CD1c-positive myeloid dendritic cell (primary cell): ENCODE results near the gene CRIP1.

Source experiments
- DNase-seq: peaks from one replicate; pipeline ENCODE4 v3.0.0-alpha.2; 2016; ENCODE audit errors: extremely low spot score

The CRIP1 gene

DNA sequence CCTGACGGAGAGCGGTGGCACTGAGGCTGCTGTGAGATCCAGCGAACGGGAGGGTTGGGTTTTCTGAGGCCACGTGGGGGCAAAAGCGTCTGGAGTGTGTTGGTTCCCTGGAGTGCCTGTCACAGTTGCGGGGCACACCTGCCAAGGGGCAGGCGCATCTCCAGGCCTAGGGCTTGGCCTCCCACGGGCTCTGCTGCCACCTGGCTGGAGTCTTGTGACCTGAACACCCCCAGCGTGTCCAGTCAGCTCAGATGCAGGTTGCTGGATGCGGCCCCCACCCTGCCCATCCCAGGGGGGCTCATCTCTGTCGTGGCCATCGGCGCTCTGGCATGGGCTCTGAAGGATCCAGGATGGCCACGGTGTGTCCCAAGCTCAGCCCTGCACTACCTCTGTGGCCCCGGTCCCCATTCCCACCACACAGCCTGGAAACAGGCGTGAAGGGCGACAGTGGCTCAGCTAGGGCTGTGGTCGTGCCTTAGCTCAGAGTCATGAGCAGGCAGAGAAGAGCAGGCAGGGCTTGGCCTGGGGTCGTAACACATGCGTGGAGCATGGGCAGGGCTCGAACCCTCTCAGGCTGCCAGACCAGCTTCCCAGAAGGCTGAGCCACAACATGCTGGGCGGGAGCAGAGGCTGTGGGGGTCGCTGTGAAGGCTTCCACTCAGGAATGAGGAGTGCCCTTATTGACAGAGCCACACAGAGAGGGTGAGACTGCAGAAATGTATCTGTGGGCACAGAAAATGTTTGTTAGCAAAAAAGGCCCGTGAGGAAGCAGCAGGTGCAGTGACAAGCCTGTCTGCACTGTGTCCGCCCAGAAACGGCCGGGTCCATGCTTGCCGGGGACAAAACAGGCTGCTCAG, 35.6 kb upstream of the CRIP1 start:
- DNase-seq, result no peak

DNA sequence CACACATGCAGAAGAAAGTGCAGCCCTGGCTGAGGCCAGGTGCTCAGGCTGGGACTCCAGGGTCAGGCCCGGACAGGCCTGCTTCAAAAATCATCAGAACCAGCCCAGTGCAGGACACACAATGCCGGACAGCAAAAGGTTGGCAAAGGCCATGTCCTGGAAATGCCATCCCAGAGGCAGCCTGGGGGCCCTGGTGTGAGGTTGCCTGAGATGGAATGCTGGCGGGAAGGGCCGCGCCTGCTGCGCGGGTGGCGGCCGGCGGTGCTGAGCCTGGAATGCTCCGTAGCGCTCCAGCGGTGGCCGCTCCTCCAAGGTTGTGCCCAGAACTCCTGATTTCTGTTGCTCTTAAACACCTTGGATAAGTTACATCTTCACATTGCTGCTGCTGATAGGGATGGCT, 33.7 kb upstream of the CRIP1 start:
- DNase-seq, result no peak

DNA sequence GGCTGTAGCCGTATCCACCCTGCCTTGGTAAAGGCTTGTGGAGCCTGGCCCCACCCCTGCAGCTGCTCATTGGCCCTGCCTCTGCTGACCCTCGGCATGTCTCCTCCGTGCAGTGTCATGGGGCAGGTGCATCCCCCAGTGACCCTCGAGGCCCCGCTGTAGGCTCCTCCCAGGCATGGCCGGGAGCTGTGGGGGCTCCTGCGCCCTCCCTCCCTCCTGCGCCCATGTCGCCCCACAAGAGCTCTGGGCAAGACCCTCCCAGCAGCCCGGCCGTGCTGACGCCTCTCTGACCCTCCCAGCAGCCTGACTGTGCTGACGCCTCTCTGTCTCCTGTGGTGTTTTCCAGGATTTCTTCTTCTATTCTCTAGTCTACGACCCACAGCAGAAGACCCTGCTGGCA, 32.8 kb upstream of the CRIP1 start:
- DNase-seq, result no peak

DNA sequence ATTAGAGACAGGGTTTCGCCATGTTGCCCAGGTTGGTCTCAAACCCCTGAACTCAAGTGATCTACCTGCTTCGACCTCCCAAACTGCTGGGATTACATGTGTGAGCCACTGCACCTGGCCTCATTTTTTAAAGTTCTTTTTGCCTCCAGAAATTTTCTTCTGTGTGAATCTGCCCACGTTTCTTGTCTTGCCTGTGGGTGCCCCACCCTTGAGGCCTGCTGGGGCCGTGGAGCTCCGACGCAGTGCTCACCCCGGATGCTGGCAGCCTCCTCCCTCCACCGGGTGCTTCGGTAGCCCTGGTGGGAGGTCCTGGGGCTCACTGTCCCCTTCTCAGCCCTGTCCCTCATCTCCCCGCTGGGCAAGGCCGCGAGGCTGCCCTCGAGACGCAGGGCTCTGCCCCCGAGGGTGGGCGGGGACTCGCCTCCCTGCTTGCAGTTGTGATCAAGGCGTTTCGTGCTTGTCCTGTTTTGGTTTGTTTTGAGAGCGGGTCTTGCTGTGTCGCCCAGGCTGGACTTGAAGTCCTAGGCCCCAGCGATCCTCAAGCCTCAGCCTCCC, 31.5 kb upstream of the CRIP1 start:
- no peak for DNase-seq

DNA sequence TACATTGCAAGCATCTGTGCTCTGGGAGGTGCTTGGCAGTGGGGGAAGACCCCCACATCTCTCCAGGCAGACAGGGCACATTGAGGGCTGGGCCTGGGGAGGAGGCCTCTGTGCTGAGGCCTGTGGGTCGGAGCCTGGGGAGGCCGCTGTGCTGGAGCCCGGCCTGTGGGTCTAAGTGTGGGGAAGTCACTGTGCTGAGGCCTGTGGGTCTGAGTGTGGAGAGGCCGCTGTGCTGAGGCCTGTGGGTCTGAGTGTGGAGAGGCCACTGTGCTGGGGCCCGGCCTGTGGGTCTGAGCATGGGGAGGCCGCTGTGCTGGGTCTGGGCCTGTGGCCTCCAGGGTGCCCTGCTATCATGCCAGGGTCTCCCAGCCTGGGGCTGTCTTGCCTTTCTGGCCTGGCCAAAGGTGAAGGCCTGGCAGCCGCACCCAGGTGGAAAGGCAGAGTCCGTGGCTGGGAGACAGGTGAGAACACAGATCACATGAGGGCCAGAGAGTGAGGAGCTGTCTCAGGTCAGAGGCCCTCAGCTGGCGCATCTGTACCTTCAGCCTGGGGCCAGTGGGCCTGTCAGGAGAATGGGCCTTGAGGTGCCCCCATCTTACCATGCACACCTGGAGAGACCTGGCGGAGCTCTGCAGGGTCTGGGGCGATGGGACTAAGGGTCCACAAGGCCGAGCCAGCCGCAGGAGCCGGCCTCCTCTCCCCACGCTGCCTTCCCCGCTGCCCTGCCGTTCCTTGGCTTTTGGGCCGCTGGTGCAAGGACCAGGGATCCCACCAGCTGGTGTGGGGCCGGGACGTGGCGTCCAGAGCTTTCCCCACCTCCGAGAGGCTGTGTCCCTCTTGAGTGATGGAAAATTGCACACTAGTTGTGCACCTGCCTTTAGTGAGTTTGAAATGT, 30.7 kb upstream of the CRIP1 start:
- DNase-seq, result no peak

DNA sequence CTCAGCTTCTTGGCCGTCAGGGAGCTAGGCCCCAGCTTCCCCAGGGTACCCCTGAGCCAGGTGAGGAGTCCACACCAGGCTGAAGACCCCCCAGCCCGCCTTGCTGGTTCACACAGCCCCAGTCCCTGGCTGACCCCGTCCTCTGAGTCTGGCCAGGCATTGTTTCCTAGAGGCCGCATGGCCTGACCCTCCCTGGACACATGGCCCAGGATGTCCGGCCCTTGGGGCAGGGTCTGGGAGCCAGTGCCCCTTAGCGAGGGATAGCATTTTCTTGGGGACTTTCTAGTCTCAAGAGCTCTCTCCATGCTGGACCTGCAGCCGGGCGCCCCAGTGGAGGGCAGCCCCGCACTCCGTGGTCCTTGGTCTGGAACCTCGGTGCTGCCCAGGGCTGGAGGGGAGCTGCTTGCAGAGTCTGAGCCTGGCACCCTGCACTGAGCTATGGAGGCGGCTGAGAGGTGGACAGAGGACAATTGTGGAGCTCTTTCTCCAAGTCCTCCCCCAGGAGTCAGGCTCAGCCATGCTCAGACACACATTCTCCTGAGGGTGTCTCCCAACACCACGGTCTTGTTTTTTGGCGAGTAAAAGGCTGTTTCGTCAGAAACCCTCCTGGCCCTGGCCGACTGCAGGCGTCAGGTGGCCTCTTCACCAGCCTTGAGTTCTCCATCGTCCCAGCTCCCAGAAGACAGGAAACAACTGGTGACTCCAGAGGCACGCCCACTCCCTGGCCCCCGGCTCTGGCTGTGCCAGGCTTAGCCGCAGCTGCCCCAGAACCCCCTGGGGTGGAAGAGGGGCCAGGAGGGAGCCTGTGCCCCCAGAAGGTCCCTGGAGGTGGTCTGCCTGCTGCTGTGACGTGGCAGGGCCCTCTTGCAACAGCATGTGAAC, 29.7 kb upstream of the CRIP1 start:
- DNase-seq, result no peak

DNA sequence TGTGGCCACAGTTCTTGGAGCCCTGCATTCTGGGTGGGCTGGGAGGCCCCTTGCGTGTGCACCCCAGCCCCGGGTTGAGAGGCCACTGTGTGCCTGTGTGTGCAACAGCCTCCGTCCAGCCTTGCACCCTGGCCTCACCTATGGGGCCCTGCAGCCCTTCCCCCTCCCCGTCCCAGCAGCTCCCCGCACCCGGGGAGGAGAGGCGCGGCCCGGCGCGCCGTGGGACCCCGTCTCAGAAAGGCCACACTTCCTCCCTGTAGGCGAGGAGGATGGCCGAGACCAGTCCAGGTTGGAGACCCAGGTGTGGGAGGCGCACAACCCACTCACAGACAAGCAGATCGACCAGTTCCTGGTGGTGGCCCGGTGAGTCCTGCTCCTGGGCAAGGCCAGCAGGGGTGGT, 28.7 kb upstream of the CRIP1 start:
- no peak for DNase-seq

DNA sequence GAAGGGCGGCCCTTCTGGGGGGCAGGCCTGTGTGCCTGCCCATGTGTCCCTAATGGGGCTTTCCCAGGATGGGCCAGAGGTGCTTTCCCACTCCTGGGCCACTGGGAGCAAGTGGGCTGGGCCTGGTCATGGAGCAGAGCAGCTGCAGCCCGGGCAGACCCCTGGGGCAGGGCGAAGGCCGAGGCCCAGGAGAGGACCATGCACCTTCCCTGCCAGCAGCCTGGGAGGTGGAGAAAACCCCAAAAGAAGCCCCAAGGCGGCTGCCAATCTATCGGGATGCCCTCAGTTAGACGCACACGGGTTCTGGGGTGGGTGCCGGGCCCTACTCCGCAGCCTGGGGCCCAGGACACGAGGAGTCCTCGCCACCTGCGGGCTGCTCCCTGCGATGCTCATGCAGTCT, 28.1 kb upstream of the CRIP1 start:
- DNase-seq, result no peak

DNA sequence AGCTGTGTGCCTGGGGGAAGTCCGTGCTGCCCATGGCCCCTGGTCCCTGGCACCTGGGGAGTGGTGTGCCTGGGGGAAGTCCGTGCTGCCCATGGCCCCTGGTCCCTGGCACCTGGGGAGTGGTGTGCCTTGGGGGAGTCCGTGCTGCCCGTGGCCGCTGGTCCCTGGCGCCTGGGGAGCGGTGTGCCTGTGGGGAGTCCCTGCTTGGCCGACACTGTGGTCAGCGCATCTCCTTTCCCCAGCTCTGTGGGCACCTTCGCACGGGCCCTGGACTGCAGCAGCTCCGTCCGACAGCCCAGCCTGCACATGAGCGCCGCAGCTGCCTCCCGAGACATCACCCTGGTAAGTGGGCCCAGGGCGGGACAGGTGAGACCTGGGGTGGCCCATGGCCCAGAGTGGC, 26.6 kb upstream of the CRIP1 start:
- no peak for DNase-seq

DNA sequence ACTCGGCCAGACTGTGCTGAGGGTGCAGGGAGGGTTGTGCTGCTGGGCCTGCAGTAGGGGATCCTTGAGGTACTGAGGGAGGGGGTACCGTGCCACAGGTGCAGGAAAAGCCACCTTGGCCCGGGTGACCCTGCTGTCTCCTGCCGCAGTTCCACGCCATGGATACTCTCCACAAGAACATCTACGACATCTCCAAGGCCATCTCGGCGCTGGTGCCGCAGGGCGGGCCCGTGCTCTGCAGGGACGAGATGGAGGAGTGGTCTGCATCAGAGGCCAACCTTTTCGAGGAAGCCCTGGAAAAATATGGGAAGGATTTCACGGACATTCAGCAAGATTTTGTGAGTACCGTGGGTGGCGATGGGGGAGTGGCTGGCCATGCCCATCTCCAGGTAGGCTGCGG, 26.1 kb upstream of the CRIP1 start:
- DNase-seq, result no peak

DNA sequence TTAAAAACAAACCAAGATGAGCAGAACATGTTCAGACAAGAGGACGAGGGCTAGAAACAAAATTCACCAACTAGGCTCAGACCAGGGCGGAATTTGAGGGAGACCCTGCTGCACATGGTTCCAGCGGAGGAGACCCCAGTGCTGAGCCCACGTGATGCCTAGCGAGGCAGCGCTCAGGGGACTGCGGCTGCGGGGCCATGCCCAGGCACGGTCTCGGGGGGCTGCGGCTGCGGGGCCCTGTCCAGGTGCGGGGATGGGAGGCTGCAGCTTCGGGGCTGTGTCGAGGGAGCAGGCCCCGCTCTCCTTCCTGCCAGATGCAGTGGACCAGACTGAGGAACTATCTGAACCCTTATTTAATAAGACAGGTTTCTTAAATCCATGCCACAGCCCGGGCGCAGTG, 24.8 kb upstream of the CRIP1 start:
- DNase-seq, result no peak

DNA sequence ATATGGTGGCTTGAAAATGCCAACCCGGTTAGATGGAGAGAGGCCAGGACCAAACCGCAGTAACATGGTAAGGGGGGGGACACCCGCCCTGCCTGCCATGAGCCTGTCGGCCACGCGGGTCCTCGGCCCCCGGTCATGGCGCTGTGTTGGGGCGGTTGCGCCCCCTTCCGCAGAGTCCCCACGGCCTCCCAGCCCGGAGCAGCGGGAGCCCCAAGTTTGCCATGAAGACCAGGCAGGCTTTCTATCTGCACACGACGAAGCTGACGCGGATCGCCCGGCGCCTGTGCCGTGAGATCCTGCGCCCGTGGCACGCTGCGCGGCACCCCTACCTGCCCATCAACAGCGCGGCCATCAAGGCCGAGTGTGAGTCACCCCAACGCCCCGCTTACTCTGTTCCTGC, 22.2 kb upstream of the CRIP1 start:
- DNase-seq, result no peak

DNA sequence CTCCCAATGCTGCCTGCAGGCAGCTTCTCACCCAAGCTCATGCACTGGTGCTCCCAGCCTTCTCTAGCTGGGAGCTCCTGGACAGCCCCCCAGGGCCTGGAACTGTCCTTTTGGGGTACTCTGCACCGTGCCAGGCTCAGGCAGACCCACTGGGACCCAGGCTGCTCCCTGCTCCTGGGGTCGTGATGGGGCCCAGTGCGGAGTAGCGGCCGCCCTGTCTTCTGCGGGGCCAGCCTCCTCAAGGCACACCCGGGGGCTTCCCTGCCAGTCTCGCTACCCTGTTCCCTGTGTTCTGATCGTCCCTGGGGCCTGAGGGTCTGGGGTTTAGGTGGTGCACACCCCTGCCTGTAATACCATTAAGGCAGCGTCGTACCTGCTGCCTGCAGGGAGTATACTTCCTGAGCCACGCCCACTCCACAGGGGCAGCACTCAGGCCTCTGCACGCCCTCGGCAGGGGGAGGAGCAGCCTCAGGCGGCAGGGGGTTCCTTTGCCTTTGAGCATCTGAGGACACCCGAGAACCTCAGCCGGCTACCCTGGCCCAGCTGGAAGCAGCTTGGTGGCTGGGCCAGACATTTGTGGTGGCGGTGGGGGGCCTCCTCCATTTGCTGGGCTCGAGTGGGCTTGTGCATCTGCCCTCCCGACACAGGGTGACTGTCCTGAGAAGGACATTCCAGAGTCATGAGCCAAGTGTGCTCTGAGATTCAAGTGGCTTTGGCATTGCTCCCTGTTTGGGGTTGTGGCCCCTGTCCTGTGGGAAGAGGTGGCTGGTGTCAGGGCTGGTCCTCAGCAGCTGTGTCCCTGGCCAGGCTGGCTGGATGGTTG, 21.3 kb upstream of the CRIP1 start:
- no peak for DNase-seq

DNA sequence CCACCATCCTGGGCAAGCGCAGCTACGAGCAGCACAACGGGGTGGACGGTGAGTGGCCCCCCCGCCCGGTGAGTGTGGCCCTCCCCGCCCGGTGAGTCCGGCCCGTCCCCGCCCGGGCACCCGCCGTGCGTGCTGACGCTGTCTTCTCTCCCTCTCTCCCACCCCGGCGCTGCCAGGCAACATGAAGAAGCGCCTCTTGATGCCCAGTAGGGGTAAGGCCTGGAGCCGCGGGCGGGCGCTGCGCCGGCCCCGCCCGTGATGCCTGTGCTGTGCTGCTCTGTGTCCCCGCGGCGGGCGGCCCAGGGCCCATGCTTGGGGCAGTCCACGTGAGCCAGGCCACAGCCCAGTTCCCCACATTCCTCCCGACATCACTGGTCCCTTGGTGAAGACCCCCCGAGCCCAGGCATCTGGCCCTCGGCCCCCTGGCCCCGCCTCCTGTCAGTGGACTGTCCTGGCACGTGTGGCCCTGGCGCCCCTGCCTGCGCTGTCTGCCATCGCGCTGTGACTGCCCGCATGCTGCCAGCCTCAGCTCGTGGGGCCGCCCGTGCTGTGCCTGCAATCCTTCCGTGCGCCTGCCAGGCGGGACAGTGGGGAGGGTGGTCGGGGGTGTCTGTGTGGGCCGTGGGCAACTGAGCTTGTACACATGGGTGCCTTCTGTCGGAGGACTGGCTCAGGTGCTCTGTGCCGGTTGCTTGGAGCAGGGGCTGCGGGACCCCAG, 20.0 kb upstream of the CRIP1 start:
- DNase-seq, result no peak

DNA sequence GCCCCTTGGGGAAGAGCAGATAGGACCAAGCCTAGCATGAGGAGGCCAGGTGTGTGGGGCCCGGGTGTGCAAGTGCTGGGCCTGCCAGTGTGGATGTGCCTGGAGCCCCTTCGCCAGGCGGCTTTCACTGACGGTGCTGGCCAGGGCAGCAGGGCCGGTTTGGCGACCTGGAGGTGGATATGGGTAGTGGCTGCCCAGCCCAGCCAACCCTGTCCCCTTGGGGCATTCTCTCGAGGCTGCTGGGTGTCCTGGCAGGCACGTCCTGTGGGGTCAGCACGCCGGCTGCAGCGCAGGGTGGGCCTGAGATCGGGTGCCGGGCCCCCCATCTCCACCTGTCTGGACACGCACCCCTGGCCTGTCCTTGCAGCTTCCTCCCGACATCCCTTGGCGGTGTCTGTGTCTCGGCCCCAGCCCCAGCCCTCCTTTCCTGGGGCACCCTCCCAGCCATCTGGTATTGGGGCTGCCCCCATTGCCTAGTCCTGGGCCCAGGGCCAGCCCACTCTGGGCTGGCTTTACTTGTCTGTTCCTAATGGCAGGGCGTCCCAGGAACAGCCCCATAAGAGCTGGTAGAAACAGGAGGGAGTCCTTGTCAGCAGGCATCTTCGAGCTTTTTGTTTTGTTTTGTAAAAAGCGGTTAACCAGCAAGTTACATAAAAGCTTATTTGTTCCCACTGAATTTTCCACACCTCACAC, 19.3 kb upstream of the CRIP1 start:
- DNase-seq, result no peak

DNA sequence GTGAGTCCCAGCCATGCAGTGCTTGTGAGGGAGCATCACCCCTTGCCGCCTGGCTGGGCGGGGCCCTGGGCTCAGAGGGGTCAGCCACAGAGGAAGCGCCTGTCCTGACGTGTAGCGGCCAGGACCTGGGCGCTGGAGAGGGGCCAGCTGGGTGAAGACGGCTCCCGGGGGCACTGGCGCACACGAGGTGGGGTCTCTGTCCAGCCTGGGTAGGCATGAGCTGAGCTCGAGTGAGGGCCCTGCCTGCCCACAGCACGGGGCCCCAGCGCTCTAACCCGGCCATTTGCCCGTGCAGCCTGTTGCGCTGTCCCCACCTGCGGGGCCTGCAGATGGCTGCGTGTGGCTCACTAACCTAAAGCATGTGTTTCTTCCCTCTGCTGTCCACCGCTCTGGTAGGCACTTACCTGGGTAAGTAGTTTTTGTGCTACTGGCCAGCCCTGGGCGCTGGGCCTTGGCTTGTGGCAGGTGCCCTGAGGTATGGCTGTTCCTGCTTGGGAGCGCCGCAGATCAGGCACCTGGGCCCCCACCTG, 18.7 kb upstream of the CRIP1 start:
- DNase-seq, result no peak

DNA sequence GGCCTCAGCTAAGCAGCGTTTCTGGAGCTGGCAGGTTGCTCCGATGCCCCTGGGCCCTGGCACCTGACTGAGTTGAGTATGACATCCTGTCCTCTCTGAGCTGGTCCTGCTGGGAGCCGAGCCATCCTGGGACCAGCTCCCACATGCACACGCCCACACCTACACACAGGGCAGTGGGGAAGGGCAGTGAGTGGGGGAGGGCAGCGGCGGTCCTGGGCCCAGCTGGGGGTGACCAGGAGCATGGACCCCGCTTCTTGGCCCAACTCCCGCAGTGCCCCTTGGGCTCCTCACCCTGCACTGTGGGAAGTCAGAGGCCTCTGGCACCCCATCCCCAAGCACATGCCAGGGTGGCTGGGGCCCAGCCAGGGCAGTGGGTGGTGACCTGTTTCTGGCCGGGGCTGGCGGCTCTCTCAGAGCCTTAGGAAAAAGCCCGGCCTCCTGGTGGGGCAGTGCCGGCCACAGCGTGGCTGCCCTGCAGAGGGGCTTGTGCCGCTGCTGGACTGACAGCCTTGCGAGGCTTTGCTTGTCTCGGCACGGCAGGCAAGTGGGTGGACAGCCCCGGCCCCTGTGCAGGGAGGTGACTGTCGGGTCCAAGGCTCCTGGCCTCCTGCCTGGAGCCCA, 18.0 kb upstream of the CRIP1 start:
- DNase-seq, result no peak

DNA sequence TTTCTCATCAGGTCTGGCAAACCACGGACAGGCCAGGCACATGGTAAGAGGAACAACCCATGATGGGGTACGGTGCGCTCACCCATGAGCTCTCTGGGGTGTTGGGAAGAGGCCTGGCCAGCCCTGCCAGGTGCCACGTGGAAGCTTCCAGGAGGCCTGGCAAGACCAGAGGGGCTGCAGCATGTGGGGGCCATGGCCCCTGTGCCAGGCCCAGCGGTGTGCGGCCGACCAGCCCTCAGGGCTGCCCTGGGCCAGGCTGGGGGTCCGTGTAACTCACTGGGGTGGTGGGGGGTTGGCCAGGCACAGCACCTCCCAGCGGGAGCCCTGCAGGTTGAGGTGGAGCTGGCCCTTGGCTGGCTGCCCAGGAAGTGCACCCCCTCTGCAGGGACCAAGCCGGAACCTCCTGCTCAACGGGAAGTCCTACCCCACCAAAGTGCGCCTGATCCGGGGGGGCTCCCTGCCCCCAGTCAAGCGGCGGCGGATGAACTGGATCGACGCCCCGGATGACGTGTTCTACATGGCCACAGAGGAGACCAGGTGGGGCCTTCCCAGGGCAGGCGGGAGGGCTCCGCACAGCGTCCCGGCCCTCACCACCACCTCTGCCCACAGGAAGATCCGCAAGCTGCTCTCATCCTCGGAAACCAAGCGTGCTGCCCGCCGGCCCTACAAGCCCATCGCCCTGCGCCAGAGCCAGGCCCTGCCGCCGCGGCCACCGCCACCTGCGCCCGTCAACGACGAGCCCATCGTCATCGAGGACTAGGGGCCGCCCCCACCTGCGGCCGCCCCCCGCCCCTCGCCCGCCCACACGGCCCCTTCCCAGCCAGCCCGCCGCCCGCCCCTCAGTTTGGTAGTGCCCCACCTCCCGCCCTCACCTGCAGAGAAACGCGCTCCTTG, 17.0 kb upstream of the CRIP1 start:
- no peak for DNase-seq
